Mesendoderm (in vitro differentiated cells): ENCODE data around the gene KIAA2012.

Source experiments
- DNase-seq: peaks from one replicate; pipeline ENCODE4 v3.0.0; 2013
- H2AK5ac ChIP-seq: 2 replicates; pipeline ENCODE4 v1.6.1; 2013; ENCODE audit warnings: low read length, inconsistent platforms
- H2BK120ac ChIP-seq: 2 replicates; pipeline ENCODE4 v1.6.1; 2013; ENCODE audit warnings: low read depth, mild to moderate bottlenecking, low read length, moderate library complexity, mixed read lengths
- H2BK15ac ChIP-seq: replicated peaks from 2 replicates; pipeline ENCODE4 v1.6.1; 2013; ENCODE audit warnings: low read depth, mild to moderate bottlenecking, moderate library complexity
- H2BK5ac ChIP-seq: 2 replicates; pipeline ENCODE4 v1.6.1; 2013; ENCODE audit warnings: low read length, inconsistent platforms
- H3K18ac ChIP-seq: 2 replicates; pipeline ENCODE4 v1.6.1; 2013; ENCODE audit warnings: mild to moderate bottlenecking, low read length, mixed read lengths
- H3K23ac ChIP-seq: one replicate; pipeline ENCODE4 v1.6.1; 2013; ENCODE audit warnings: low read length
- H3K27ac ChIP-seq: 2 replicates; pipeline ENCODE4 v1.5.1; 2013; ENCODE audit warnings: low read depth, mild to moderate bottlenecking, inconsistent platforms, low read length, moderate library complexity
- H3K27me3 ChIP-seq: 2 replicates; pipeline ENCODE4 v1.6.1; 2013; ENCODE audit warnings: low read length, control low read depth, mild to moderate bottlenecking, inconsistent platforms; ENCODE audit not compliant: insufficient read depth, poor library complexity
- H3K36me3 ChIP-seq: 2 replicates; pipeline ENCODE4 v1.6.1; 2013; ENCODE audit warnings: low read length, inconsistent platforms; ENCODE audit not compliant: control insufficient read depth, insufficient read depth
- H3K4ac ChIP-seq: one replicate; pipeline ENCODE4 v1.6.1; 2013; ENCODE audit warnings: low read depth, mild to moderate bottlenecking, low read length, moderate library complexity
- H3K4me1 ChIP-seq: 2 replicates; pipeline ENCODE4 v1.6.1; 2013; ENCODE audit warnings: low read depth, low read length, inconsistent platforms; ENCODE audit not compliant: control insufficient read depth
- H3K4me2 ChIP-seq: 2 replicates; pipeline ENCODE4 v1.6.1; 2013; ENCODE audit warnings: low read length
- H3K4me3 ChIP-seq: 2 replicates; pipeline ENCODE4 v1.5.1; 2013; ENCODE audit warnings: mild to moderate bottlenecking, low read length
- H3K56ac ChIP-seq: one replicate; pipeline ENCODE4 v1.6.1; 2013; ENCODE audit warnings: low read length
- H3K79me1 ChIP-seq: 2 replicates; pipeline ENCODE4 v1.6.1; 2013; ENCODE audit warnings: low read length, inconsistent platforms
- H3K79me2 ChIP-seq: 2 replicates; pipeline ENCODE4 v1.6.1; 2013; ENCODE audit warnings: mild to moderate bottlenecking, low read length; ENCODE audit not compliant: control insufficient read depth, insufficient read depth
- H3K9ac ChIP-seq: 2 replicates; pipeline ENCODE4 v1.6.1; 2013; ENCODE audit warnings: low read length, inconsistent platforms
- H4K5ac ChIP-seq: one replicate; pipeline ENCODE4 v1.6.1; 2013; ENCODE audit warnings: low read length
- H4K8ac ChIP-seq: one replicate; pipeline ENCODE4 v1.6.1; 2013; ENCODE audit warnings: low read depth, mild to moderate bottlenecking, control low read depth, low read length, moderate library complexity
- WGBS: extraction: QIAGEN DNeasy Blood & Tissue Kit; methylation state at CpG from one replicate; pipeline ENCODE4 v1.1.7; 2013; ENCODE audit warnings: low lambda C conversion rate, missing lambda C conversion rate; ENCODE audit not compliant: insufficient coverage; ENCODE audit errors: extremely low coverage; 5-methylcytosine and 5-hydroxymethylcytosine counted together

The KIAA2012 gene

GRCh38 chr2:202196727-202197126 lies 123.7 kb downstream of the KIAA2012 start:
- Histone ChIP-seq H3K79me1 (no peaks in the 10 kb centered on the region), H4K5ac (no peak overlapping the region), H3K27me3 (no peaks in the 10 kb centered on the region), H3K56ac (no peak overlapping the region), H3K4ac (no peak overlapping the region), H3K9ac (no peak overlapping the region), H3K18ac (no peak overlapping the region), H3K36me3 (no peaks in the 10 kb centered on the region), H3K23ac (no peak overlapping the region), H2AK5ac (no peak overlapping the region), H3K27ac (no peak overlapping the region), H3K4me3 (no peak overlapping the region), H3K79me2 (no peaks in the 10 kb centered on the region), H2BK5ac (no peak overlapping the region), H3K4me1 (no peaks in the 10 kb centered on the region), H2BK120ac (no peak overlapping the region), H4K8ac (no peak overlapping the region), H3K4me2 (no peak overlapping the region), H2BK15ac (no peak overlapping the region)
- WGBS = no CpG with 5 or more reads among the region's 6 CpGs
- DNase-seq = no peak

- no peak overlapping the region for H4K5ac ChIP-seq
- H3K27me3 ChIP-seq = no peaks in the 10 kb centered on the region
- H3K36me3 ChIP-seq = no peaks in the 10 kb centered on the region
- no peak overlapping the region for H3K9ac ChIP-seq
- no peak overlapping the region for H4K8ac ChIP-seq
- no peak for DNase-seq
- H3K18ac ChIP-seq = no peak overlapping the region
- no peak overlapping the region for H3K4me3 ChIP-seq
- no peaks in the 10 kb centered on the region for H3K79me2 ChIP-seq
- H3K27ac ChIP-seq = no peak overlapping the region
- H3K56ac ChIP-seq = no peak overlapping the region
- H2AK5ac ChIP-seq = no peak overlapping the region
- no peak overlapping the region for H3K23ac ChIP-seq
- WGBS = no CpG with 5 or more reads among the region's 21 CpGs
- H3K4me1 ChIP-seq = no peaks in the 10 kb centered on the region
- no peak overlapping the region for H2BK120ac ChIP-seq
- H2BK15ac ChIP-seq = no peak overlapping the region
- H3K4ac ChIP-seq = no peak overlapping the region
- H3K4me2 ChIP-seq = no peak overlapping the region
- no peak overlapping the region for H2BK5ac ChIP-seq
- H3K79me1 ChIP-seq = no peaks in the 10 kb centered on the region
These were observed 128.4 kb downstream of the KIAA2012 start for GRCh38 chr2:202201220-202202160.

- no peak overlapping the region for H3K56ac ChIP-seq
- H2AK5ac ChIP-seq = no peak overlapping the region
- H3K27me3 ChIP-seq = no peaks in the 10 kb centered on the region
- H4K8ac ChIP-seq = no peak overlapping the region
- no peak overlapping the region for H2BK5ac ChIP-seq
- no peak overlapping the region for H3K27ac ChIP-seq
- WGBS = no CpG with 5 or more reads among the region's 5 CpGs
- H2BK15ac ChIP-seq = no peak overlapping the region
- H3K79me2 ChIP-seq = no peaks in the 10 kb centered on the region
- H3K4me1 ChIP-seq = no peaks in the 10 kb centered on the region
- no peak for DNase-seq
- H3K36me3 ChIP-seq = no peaks in the 10 kb centered on the region
- H3K4ac ChIP-seq = no peak overlapping the region
- no peak overlapping the region for H3K4me3 ChIP-seq
- H2BK120ac ChIP-seq = no peak overlapping the region
- no peaks in the 10 kb centered on the region for H3K79me1 ChIP-seq
- no peak overlapping the region for H4K5ac ChIP-seq
- H3K9ac ChIP-seq = no peak overlapping the region
- H3K23ac ChIP-seq = no peak overlapping the region
- no peak overlapping the region for H3K4me2 ChIP-seq
- no peak overlapping the region for H3K18ac ChIP-seq
These were observed 130.3 kb downstream of the KIAA2012 start for GRCh38 chr2:202203348-202203747.

GRCh38 chr2:202204855-202205254 lies 131.8 kb downstream of the KIAA2012 start:
- H3K9ac ChIP-seq = no peak overlapping the region
- H2AK5ac ChIP-seq = no peak overlapping the region
- H3K56ac ChIP-seq = no peak overlapping the region
- no peak overlapping the region for H3K4ac ChIP-seq
- no CpG with 5 or more reads among the region's 2 CpGs for WGBS
- H4K8ac ChIP-seq = no peak overlapping the region
- no peak overlapping the region for H3K4me2 ChIP-seq
- H3K4me3 ChIP-seq = no peak overlapping the region
- no peak overlapping the region for H3K27ac ChIP-seq
- no peaks in the 10 kb centered on the region for H3K4me1 ChIP-seq
- H2BK15ac ChIP-seq = no peak overlapping the region
- H4K5ac ChIP-seq = no peak overlapping the region
- no peaks in the 10 kb centered on the region for H3K79me2 ChIP-seq
- H2BK120ac ChIP-seq = no peak overlapping the region
- no peaks in the 10 kb centered on the region for H3K27me3 ChIP-seq
- no peak overlapping the region for H2BK5ac ChIP-seq
- H3K23ac ChIP-seq = no peak overlapping the region
- peak; percentile 25 for DNase-seq
- no peak overlapping the region for H3K18ac ChIP-seq
- no peaks in the 10 kb centered on the region for H3K79me1 ChIP-seq
- H3K36me3 ChIP-seq = no peaks in the 10 kb centered on the region

GRCh38 chr2:202208526-202208925 lies 135.5 kb downstream of the KIAA2012 start:
- Histone ChIP-seq H4K5ac (no peak overlapping the region), H3K4me2 (no peak overlapping the region), H3K4me3 (no peak overlapping the region), H3K27ac (no peak overlapping the region), H3K79me1 (no peaks in the 10 kb centered on the region), H4K8ac (no peak overlapping the region), H2BK5ac (no peak overlapping the region), H3K4ac (no peak overlapping the region), H2BK15ac (no peak overlapping the region), H3K9ac (no peak overlapping the region), H3K23ac (no peak overlapping the region), H3K36me3 (no peaks in the 10 kb centered on the region), H2AK5ac (no peak overlapping the region), H3K18ac (no peak overlapping the region), H3K27me3 (no peaks in the 10 kb centered on the region), H3K79me2 (no peaks in the 10 kb centered on the region), H2BK120ac (no peak overlapping the region), H3K56ac (no peak overlapping the region), H3K4me1 (no peaks in the 10 kb centered on the region)
- DNase-seq = no peak

GRCh38 chr2:202215179-202215578 lies 142.1 kb downstream of the KIAA2012 start:
- Histone ChIP-seq H3K56ac (no peak overlapping the region), H2BK5ac (no peak overlapping the region), H4K8ac (no peak overlapping the region), H3K4me1 (no peaks in the 10 kb centered on the region), H3K23ac (no peak overlapping the region), H3K4ac (no peak overlapping the region), H3K18ac (no peak overlapping the region), H4K5ac (no peak overlapping the region), H3K27me3 (no peaks in the 10 kb centered on the region), H3K79me1 (no peaks in the 10 kb centered on the region), H3K79me2 (peaks cover 5% of the 10 kb centered on the region), H3K4me2 (no peak overlapping the region), H3K4me3 (no peak overlapping the region), H2BK120ac (no peak overlapping the region), H3K9ac (no peak overlapping the region), H3K27ac (no peak overlapping the region), H3K36me3 (no peaks in the 10 kb centered on the region), H2BK15ac (no peak overlapping the region), H2AK5ac (no peak overlapping the region)
- no CpG with 5 or more reads among the region's 1 CpG for WGBS
- DNase-seq = no peak
